Mesodermal cell (in vitro differentiated cells): ENCODE data around the gene LY6G5C.

Experiments used
- H3K27ac ChIP-seq: 2 replicates; pipeline ENCODE4 v1.7.0; 2013; ENCODE audit warnings: mild to moderate bottlenecking, low read depth, low read length, moderate library complexity; ENCODE audit not compliant: severe bottlenecking
- H3K36me3 ChIP-seq: 2 replicates; pipeline ENCODE4 v1.7.1; 2013; ENCODE audit warnings: mild to moderate bottlenecking, low read length, moderate library complexity; ENCODE audit not compliant: control insufficient read depth, insufficient read depth
- H3K4me1 ChIP-seq: one replicate; pipeline ENCODE4 v1.7.1; 2013; ENCODE audit warnings: mild to moderate bottlenecking, low read length; ENCODE audit not compliant: insufficient read depth, control insufficient read depth, poor library complexity, severe bottlenecking
- H3K4me3 ChIP-seq: 2 replicates; pipeline ENCODE4 v1.7.0; 2013; ENCODE audit warnings: low read length, control low read depth, mild to moderate bottlenecking; ENCODE audit not compliant: insufficient read depth, poor library complexity, severe bottlenecking; ENCODE audit errors: extremely low read depth
- H3K9me3 ChIP-seq: 2 replicates; pipeline ENCODE4 v1.7.1; 2013; ENCODE audit warnings: mild to moderate bottlenecking, low read length, moderate library complexity; ENCODE audit not compliant: control insufficient read depth
- WGBS, 2 experiments: methylation state at CpG; one replicate each; pipeline ENCODE4 v1.1.5; 2013; ENCODE audit warnings: missing lambda C conversion rate in 2 of 2; ENCODE audit not compliant: insufficient coverage in 2 of 2; 5-methylcytosine and 5-hydroxymethylcytosine counted together

LY6G5C gene

DNA sequence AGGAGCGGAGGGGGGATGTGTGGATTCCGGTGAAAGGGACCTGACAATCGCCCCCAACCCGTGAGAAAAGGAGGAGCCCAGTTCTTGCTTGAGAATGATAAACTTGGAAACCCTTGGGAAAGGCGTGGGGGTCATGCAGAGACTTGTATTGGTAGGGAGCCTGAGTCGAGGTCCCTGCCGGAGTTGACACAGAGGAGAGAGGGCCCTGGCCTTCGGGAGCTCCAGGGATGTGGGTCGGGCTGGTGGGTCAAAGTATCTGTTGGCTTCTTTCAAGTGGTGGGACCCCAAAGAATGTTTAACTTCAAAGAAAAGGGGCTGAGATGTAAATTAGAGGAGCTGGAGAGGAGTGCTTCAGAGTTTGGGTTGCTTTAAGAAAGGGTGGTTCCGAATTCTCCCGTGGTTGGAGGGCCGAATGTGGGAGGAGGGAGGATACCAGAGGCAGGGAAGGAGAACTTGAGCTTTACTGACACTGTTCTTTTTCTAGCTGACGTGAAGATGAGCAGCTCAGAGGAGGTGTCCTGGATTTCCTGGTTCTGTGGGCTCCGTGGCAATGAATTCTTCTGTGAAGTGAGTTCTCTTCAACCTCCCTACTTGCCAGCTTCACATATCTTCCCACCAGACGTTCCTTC lies 14.4 kb downstream of the LY6G5C start:
- H3K4me1 ChIP-seq: peaks cover 19% of the 10 kb centered on the region
- peak overlapping the region; percentile 79 for H3K4me3 ChIP-seq
- H3K9me3 ChIP-seq: no peaks in the 10 kb centered on the region
- peak overlapping the region; percentile 62 for H3K27ac ChIP-seq
- peaks cover 67% of the 10 kb centered on the region for H3K36me3 ChIP-seq
- 12 to 15% methylated on average over 13 to 14 of the region's 15 CpGs for WGBS, 2 experiments

DNA sequence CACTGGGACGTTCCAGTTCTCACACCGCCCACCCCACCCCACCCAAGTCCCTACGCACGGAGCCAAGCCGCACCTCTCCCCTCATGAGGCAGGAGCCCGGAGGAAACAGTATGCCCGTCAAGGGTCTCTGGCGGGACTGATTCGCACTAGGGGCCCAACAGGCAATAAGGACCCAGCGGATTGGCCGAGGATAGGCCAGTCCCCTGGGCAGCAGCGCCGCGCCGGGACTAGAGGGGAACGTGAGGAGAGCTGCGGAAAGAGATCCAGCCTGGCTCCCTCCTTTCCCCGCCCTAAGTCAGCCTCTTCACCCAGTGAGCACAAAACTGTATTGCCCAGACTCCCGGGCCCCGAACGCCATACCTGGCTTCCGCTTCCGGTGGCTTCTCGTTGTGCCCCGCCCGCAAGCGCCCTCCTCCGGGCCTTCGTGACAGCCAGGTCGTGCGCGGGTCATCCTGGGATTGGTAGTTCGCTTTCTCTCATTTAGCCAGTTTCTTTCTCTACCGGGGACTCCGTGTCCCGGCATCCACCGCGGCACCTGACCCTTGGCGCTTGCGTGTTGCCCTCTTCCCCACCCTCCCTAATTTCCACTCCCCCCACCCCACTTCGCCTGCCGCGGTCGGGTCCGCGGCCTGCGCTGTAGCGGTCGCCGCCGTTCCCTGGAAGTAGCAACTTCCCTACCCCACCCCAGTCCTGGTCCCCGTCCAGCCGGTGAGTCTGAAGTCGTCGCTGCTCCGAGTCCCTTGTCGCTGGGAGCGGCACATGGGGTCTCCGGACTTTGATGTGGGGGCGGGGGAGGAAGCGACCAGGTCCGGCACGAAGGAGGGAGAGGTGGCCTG lies 15.1 kb downstream of the LY6G5C start, which contains the start of gene CSNK2B:
CSNK2B (plus strand) TSS at position 580 of the 836 bp plus-strand sequence. CDS start 752 bp downstream, outside the sequence.
- Histone ChIP-seq H3K9me3 (no peaks in the 10 kb centered on the region), H3K27ac (peak within 1 kb of the TSS; percentile 96), H3K4me3 (peak within 1 kb of the TSS; percentile 79), H3K36me3 (peaks cover 63% of the 10 kb centered on the region), H3K4me1 (peaks cover 19% of the 10 kb centered on the region)
- 0 to 1% methylated on average over 39 to 53 of the region's 63 CpGs for WGBS, 2 experiments

DNA sequence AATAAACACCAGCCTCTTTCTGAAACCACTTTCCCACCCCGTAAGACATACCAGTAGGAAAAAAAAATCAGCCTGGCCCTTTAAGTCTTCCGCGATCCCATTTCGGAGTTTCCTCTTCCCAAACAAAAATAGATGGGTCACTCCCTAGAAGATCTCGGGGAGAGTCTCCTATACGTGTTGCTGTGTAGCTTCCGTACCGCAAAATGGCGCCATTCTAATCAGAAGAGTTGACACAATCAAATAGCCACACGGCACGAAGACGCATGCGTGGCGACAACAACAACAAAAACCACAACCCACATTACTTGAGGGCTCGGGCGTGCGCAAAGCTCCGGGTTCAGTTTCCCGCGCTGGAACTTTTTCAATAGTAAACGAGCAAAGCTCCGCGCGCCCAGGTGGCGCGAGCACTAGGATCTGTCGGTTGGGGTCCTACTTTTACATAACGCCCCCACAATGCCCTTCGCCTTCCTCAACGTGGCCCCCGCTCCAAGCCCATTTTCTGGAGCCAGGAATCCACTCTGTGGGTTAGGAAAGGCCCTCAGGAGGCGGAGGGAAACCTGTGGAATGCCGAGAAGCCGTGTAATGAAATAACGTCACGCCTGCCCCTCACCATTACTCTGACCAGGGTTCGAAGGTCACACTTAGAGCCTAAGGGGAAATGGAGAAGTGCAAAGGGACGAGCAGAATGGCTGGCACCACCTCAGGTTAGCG lies 15.9 kb downstream of the LY6G5C start, which contains the start of gene GPANK1:
GPANK1 (minus strand) TSS at position 208 of the 711 bp plus-strand sequence. CDS start 519 bp downstream, outside the sequence.
- Histone ChIP-seq H3K9me3 (no peaks in the 10 kb centered on the region), H3K36me3 (peaks cover 56% of the 10 kb centered on the region), H3K4me1 (peaks cover 20% of the 10 kb centered on the region), H3K27ac (peak within 1 kb of the TSS; percentile 96), H3K4me3 (peak within 1 kb of the TSS; percentile 79)
- 0% methylated on average over 23 to 32 of the region's 39 CpGs for WGBS, 2 experiments

GRCh38 chr6:31663961-31664789 lies 16.7 kb downstream of the LY6G5C start:
- H3K9me3 ChIP-seq: no peaks in the 10 kb centered on the region
- peak overlapping the region; percentile 96 for H3K27ac ChIP-seq
- H3K4me3 ChIP-seq: peak overlapping the region; percentile 79
- H3K4me1 ChIP-seq: peaks cover 26% of the 10 kb centered on the region
- WGBS, 2 experiments: 27 to 38% methylated on average over 10 to 13 of the region's 17 CpGs
- H3K36me3 ChIP-seq: peaks cover 50% of the 10 kb centered on the region

DNA sequence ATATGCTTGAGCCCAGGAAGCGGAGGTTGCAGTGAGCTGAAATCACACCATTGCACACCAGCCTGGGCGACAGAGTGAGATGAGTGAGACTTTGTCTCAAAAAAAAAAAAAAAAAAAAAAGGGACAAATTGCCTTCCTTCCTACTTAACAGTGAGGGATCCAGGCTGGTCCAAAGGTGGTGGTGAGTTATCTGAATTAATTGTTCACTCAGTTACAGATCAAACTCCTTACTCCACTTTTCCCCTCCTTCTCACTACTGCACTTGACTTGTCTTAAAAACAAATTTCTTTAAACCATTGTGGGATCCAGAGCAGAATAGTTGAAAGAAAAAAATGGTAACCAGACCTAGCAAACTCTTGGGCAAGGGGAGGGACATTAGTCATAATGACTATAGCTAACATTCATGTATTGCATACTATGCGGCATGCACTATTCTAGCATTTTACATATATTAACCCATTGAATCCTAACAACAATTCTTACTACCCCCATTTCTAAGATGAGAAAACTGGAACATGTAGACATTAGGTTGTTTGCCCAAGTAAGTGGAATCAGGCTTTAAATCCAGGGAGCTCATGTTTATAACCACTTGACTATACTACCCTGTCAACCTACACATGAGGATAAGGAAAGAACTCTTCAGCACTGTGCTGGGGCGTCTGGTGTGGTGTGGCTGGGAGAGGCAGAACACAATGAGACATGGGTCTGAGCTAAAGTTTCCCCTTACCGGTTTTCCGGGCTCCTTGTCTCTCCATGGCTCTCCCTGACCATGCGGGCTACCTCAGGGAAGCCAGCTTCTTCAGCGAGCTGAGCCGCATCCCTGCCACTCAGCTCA lies 17.5 kb downstream of the LY6G5C start:
- H3K36me3 ChIP-seq: peaks cover 50% of the 10 kb centered on the region
- peaks cover 33% of the 10 kb centered on the region for H3K4me1 ChIP-seq
- peak overlapping the region; percentile 79 for H3K4me3 ChIP-seq
- peak overlapping the region; percentile 96 for H3K27ac ChIP-seq
- WGBS, 2 experiments: 63 to 82% methylated on average over 4 to 5 of the region's 9 CpGs
- no peaks in the 10 kb centered on the region for H3K9me3 ChIP-seq

DNA sequence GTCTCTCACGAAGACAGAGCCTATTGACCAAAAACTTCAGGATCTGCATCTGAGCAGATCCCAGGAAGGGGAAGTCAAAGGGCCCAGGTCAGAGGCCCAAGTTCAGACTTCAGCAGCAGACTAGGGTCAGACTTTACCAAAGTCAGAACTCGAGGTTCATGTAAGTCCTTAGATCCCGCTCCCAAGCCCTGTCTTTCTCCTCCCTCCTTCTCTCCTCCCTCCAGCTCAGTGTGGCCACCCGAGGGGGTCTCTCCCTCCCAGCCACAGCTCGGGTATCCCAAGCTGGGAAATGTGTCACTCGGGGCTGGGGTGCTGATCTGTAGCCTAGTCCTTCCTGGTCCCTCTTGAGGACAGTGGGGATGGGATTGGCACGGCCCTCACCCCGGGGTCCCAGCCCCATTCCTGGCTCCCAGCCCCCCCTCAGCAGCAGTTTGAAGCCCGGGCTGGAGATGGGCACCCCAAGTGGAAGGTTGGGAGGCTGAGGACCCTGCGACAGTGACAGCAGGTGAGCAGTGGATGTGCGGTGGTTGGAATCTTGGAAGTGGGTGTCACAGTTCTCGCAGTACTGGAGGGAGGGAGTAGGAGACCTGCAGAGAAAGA lies 18.6 kb downstream of the LY6G5C start:
- peaks cover 45% of the 10 kb centered on the region for H3K36me3 ChIP-seq
- 90 to 94% methylated on average over 6 to 8 of the region's 12 CpGs for WGBS, 2 experiments
- no peak overlapping the region for H3K4me3 ChIP-seq
- H3K9me3 ChIP-seq: no peaks in the 10 kb centered on the region
- H3K27ac ChIP-seq: no peak overlapping the region
- H3K4me1 ChIP-seq: peaks cover 33% of the 10 kb centered on the region

DNA sequence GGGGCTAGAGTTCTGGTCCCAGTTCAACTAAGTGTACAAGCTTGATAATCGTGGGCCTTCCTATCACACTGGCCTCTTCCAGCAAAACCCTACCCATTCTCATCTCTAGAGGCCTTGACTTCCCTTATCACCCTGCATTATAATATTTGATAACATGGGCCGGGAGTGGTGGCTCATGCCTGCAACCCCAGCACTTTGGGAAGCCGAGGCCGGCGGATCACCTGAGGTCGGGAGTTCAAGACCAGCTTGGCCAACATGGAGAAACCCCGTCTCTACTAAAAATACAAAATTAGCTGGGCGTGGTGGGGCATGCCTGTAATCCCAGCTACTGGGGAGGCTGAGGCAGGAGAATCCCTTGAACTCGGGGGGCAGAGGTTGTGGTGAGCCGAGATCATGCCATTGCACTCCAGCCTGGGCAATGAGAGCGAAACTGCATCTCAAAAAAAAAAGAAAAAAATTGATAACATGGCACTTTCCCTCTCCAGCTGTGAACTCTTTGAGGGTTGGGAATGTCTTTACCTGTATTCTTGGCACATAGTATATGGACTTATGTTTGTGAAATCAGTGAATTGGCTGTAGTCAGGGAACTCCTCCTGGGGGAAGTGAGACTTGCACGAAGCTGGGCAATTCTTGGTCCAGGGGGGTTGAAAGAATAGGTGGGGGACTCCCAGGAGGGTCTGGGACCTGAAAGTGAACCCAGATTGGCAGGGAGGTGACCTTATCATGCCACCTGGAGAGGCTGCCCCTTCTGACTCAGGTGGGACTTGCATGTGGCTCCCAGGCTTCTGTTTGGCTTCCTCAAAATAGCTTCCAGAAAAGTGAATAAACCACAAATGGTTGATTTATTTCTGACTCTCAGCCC lies 19.4 kb downstream of the LY6G5C start:
- peaks cover 29% of the 10 kb centered on the region for H3K4me1 ChIP-seq
- WGBS, 2 experiments: 92 to 98% methylated on average over 5 to 9 of the region's 12 CpGs
- peak overlapping the region; percentile 84 for H3K4me3 ChIP-seq
- H3K9me3 ChIP-seq: no peaks in the 10 kb centered on the region
- H3K27ac ChIP-seq: peak overlapping the region; percentile 64
- H3K36me3 ChIP-seq: peaks cover 46% of the 10 kb centered on the region

DNA sequence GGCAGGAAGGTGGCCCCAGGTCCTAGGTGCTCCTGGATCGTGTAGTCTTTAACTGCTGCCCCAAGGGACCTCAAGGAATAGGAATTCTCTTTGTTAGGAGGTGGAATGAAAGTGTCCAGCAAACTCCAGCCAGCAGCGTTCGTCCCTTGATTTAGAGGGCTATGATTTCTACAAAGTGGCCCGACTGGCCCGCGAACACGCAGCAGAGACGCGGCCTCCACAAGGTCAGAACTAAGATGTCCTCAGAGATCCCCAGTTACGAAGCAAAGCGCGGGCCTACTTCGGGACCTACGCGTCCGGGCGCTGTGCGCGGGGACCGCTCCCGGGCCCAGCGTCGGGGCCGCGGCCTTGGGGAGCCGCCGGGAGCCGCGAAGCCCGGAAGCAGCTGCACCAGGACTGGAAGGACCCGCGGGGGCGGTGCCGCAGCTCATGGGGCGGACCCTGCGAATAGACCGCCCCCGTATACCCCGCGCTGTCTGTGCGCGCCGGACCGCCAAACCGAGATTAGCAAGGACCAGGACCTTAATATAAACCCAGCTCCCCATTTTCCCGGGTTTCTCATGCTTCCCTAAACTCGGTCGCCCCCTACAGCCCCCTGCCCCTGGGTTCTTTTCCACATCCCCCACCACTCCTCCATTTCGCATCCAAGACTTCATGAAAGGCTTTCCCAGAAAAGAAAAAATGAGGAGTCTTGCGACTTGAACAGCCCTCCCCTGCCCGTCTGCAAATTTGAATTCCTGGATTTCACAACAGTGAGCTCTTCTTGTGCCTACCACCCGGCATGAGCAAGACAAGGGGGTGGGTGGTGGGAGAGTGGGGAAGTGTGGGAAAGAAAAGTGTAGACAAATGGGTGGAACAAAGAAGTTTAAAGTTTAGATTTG lies 20.2 kb downstream of the LY6G5C start, which contains the start of gene C6orf47:
C6orf47 (minus strand) TSS at position 398 of the 881 bp plus-strand sequence. CDS start 831 bp downstream, outside the sequence.
- H3K36me3 ChIP-seq: peaks cover 48% of the 10 kb centered on the region
- WGBS, 2 experiments: 1% methylated on average over 50 of the region's 52 CpGs
- H3K4me3 ChIP-seq: peak within 1 kb of the TSS; percentile 84

More for the DNA sequence above, 20.2 kb downstream of the LY6G5C start, which contains the start of gene C6orf47:
- peaks cover 29% of the 10 kb centered on the region for H3K4me1 ChIP-seq
- H3K27ac ChIP-seq: peak within 1 kb of the TSS; percentile 64
- no peaks in the 10 kb centered on the region for H3K9me3 ChIP-seq
